ENCODE measurements around the gene DTX1.

GRCh38 chr12:113131556-113131955 is 75.0 kb downstream of the DTX1 start:
- TF ChIP-seq CTCF (IDR thresholded peaks at IDR 0.05; ENCODE audit: low read depth, low read length) (no peak), POLR2A (IDR thresholded peaks at IDR 0.05; ENCODE audit: extremely low read depth, insufficient read length) (no peak), MAX (IDR thresholded peaks at IDR 0.05; ENCODE audit: low read depth, low read length) (no peak), MYC (IDR thresholded peaks at IDR 0.05; ENCODE audit: low read depth, low read length) (no peak)

Data from NB4 (cell line).